ENCODE data around the gene UBE4B.

Gene UBE4B

GRCh38 chr1:10160907-10161490, 128.2 kb downstream of the UBE4B start:
- Histone ChIP-seq H3K36me3 (no peaks in the 10 kb centered on the region), H3K9me3 (no peaks in the 10 kb centered on the region), H3K4me3 (ENCODE audit: low read depth, low read length) (no peak overlapping the region), H3K4me1 (no peaks in the 10 kb centered on the region; the same call in 1 of the 2 replicates), H3K27me3 (no peaks in the 10 kb centered on the region)
- peak; percentile 20 for DNase-seq
- TF ChIP-seq CTCF (IDR thresholded peaks at IDR 0.05; ENCODE audit: low read depth, low read length): no peak

GRCh38 chr1:10161541-10162290, 129.0 kb downstream of the UBE4B start:
- Histone ChIP-seq H3K36me3 (no peaks in the 10 kb centered on the region), H3K4me1 (no peaks in the 10 kb centered on the region; the same call in 1 of the 2 replicates), H3K4me3 (ENCODE audit: low read depth, low read length) (no peak overlapping the region), H3K9me3 (no peaks in the 10 kb centered on the region), H3K27me3 (no peaks in the 10 kb centered on the region)
- no peak for DNase-seq
- no peak for TF ChIP-seq CTCF (IDR thresholded peaks at IDR 0.05; ENCODE audit: low read depth, low read length)

GRCh38 chr1:10168912-10169514, 136.3 kb downstream of the UBE4B start:
- Histone ChIP-seq H3K36me3 (no peaks in the 10 kb centered on the region; the same call in 1 of the 2 replicates), H3K4me1 (no peaks in the 10 kb centered on the region), H3K4me3 (ENCODE audit: low read depth, low read length) (no peak overlapping the region), H3K27me3 (no peaks in the 10 kb centered on the region), H3K9me3 (no peaks in the 10 kb centered on the region)
- no peak for TF ChIP-seq CTCF (IDR thresholded peaks at IDR 0.05; ENCODE audit: low read depth, low read length)
- no peak for DNase-seq

- H3K36me3 ChIP-seq: no peaks in the 10 kb centered on the region; the same call in 1 of the 2 replicates
Observed at GRCh38 chr1:10170239-10170574, 137.4 kb downstream of the UBE4B start.

GRCh38 chr1:10171105-10171767, 138.5 kb downstream of the UBE4B start:
- DNase-seq: no peak
- Histone ChIP-seq H3K4me3 (ENCODE audit: low read depth, low read length) (no peak overlapping the region), H3K27me3 (no peaks in the 10 kb centered on the region), H3K9me3 (no peaks in the 10 kb centered on the region), H3K36me3 (no peaks in the 10 kb centered on the region; the same call in 1 of the 2 replicates), H3K4me1 (no peaks in the 10 kb centered on the region)
- no peak for TF ChIP-seq CTCF (IDR thresholded peaks at IDR 0.05; ENCODE audit: low read depth, low read length)

More at GRCh38 chr1:10170239-10170574, 137.4 kb downstream of the UBE4B start:
- no peaks in the 10 kb centered on the region for H3K4me1 ChIP-seq
- H3K27me3 ChIP-seq: no peaks in the 10 kb centered on the region
- no peaks in the 10 kb centered on the region for H3K9me3 ChIP-seq
- no peak for DNase-seq
- H3K4me3 ChIP-seq (ENCODE audit: low read depth, low read length): no peak overlapping the region
- no peak for TF ChIP-seq CTCF (IDR thresholded peaks at IDR 0.05; ENCODE audit: low read depth, low read length)
